HepG2 (cell line): ENCODE data around the gene EIF5A. TPM values are rescaled to one million over a fixed set of nuclear protein-coding genes. Genes with fewer than 3 reads are reported as not detected.

Experiments
- ATAC-seq: fragments of 200-7000 bp; cut with Tn5 transposase; 3 replicates; pipeline ENCODE4 v1.9.1; 2020; ENCODE audit warnings: mild to moderate bottlenecking, moderate library complexity
- BruUV-seq: library from RNA; stranded (reverse); fragments of 400-500 nt; replicated peaks from 2 replicates; lab custom pipeline; 2021; lab: Mats Ljungman, UMichigan
- CTCF ChIA-PET: fragments of 300-600 bp; formaldehyde crosslinking; extraction: SDS; loops from one replicate; lab custom pipeline; 2021; ENCODE audit warnings: low total read pairs, inconsistent platforms, low intra/inter-chr PET ratio; lab: Yijun Ruan, JAX
- POLR2A ChIA-PET: fragments of 350-600 bp; sonication (Branson Sonifier 250); formaldehyde crosslinking; loops from one replicate; lab custom pipeline; 2020; ENCODE audit warnings: antibody characterized with exemption, inconsistent platforms; lab: Yijun Ruan, JAX
- DNase-seq: peaks from one replicate; pipeline ENCODE4 v3.0.0-alpha.2; 2015; ENCODE audit warnings: low spot score
- FAIRE-seq: peaks from 3 replicates; lab custom pipeline; 2011; peaks lifted over from hg19 to GRCh38; lab: Jason Lieb, UNC
- H2AFZ ChIP-seq: one replicate; pipeline ENCODE4 v1.6.1; 2011; ENCODE audit warnings: low read length, inconsistent platforms
- H3K27ac ChIP-seq: fragments of 300-600 bp; 3 replicates; pipeline ENCODE4 v1.8.0; 2011; ENCODE audit warnings: mixed run types, mild to moderate bottlenecking, mixed read lengths, low read length, inconsistent platforms; ENCODE audit not compliant: insufficient read depth; ENCODE audit errors: extremely low read length
- H3K27me3 ChIP-seq, 2 experiments: fragments of 200-600 bp in 1 of 2; 2 replicates in 1 of 2; 3 replicates in 1 of 2; pipeline versions ENCODE4 v1.6.0 to v1.8.0; 2011; ENCODE audit warnings: low read length in 2 of 2, mild to moderate bottlenecking in 2 of 2, moderate library complexity in 2 of 2, inconsistent platforms in 1 of 2; ENCODE audit not compliant: insufficient read depth in 2 of 2, control insufficient read depth in 1 of 2
- H3K36me3 ChIP-seq, 2 experiments: fragments of 200-600 bp in 1 of 2; replicated peaks in 1 of 2; 2 replicates in 1 of 2; 3 replicates in 1 of 2; pipeline versions ENCODE4 v1.5.1 to v1.8.0; 2011; ENCODE audit warnings: low read length in 2 of 2, inconsistent platforms in 1 of 2; ENCODE audit not compliant: insufficient read depth in 2 of 2, control insufficient read depth in 1 of 2
- H3K4me1 ChIP-seq: 2 replicates; pipeline ENCODE4 v1.5.1; 2012; ENCODE audit warnings: low read length, inconsistent platforms; ENCODE audit not compliant: insufficient read depth
- H3K4me2 ChIP-seq: 2 replicates; pipeline ENCODE4 v1.6.0; 2011; ENCODE audit warnings: low read depth, low read length, inconsistent platforms
- H3K4me3 ChIP-seq, 3 experiments: fragments of 200-600 bp in 1 of 3; sonication (generic), shearing (Covaris generic) in 1 of 3; replicated peaks in 1 of 3; 2 replicates each; pipeline ENCODE4 v1.5.1; 2011 to 2016; ENCODE audit warnings: low read length in 3 of 3, inconsistent platforms in 2 of 3, low read depth in 2 of 3, mild to moderate bottlenecking in 2 of 3, control low read depth in 1 of 3, mixed read lengths in 1 of 3; ENCODE audit not compliant: insufficient read depth in 1 of 3
- H3K79me2 ChIP-seq: one replicate; pipeline ENCODE4 v1.6.1; 2011; ENCODE audit warnings: low read length, inconsistent platforms; ENCODE audit not compliant: insufficient read depth
- H3K9ac ChIP-seq: 2 replicates; pipeline ENCODE4 v1.6.0; 2011; ENCODE audit warnings: mild to moderate bottlenecking, low read depth, low read length, inconsistent platforms; ENCODE audit not compliant: insufficient read depth
- H3K9me3 ChIP-seq: 2 replicates; pipeline ENCODE4 v1.5.1; 2012; ENCODE audit warnings: mild to moderate bottlenecking, low read length
- H4K20me1 ChIP-seq: 2 replicates; pipeline ENCODE4 v1.6.0; 2011; ENCODE audit warnings: inconsistent platforms, mild to moderate bottlenecking, low read length, moderate library complexity; ENCODE audit not compliant: insufficient read depth
- ARHGAP35 ChIP-seq: sonication (generic); formaldehyde crosslinking; IDR thresholded peaks from 2 replicates; pipeline ENCODE4 v1.9.0; 2022; ENCODE audit warnings: mild to moderate bottlenecking, inconsistent platforms, moderate library complexity, missing genetic modification reagents, borderline replicate concordance
- ELF3 ChIP-seq: IDR thresholded peaks from 2 replicates; pipeline ENCODE4 v1.6.1; 2016; ENCODE audit warnings: missing genetic modification reagents, missing compliant biosample characterization
- ETV5 ChIP-seq: IDR thresholded peaks from 2 replicates; pipeline ENCODE4 v1.6.1; 2018; ENCODE audit warnings: missing biosample characterization, missing genetic modification reagents, inconsistent platforms, borderline replicate concordance
- GATAD2A ChIP-seq: IDR thresholded peaks from 2 replicates; pipeline ENCODE4 v1.6.1; 2016
- HNF4A ChIP-seq: sonication (generic); formaldehyde crosslinking; IDR thresholded peaks from 2 replicates; pipeline ENCODE4 v1.4.0; 2020; ENCODE audit warnings: missing genetic modification reagents
- SAP130 ChIP-seq: IDR thresholded peaks from 2 replicates; pipeline ENCODE4 v1.6.1; 2016; ENCODE audit warnings: low read depth
- ZNF772 ChIP-seq: sonication (generic); formaldehyde crosslinking; IDR thresholded peaks from 2 replicates; pipeline ENCODE4 v1.5.0; 2020; ENCODE audit warnings: mild to moderate bottlenecking, missing genetic modification reagents
- WGBS: methylation state at CpG from one replicate; pipeline ENCODE4 v1.1.6; 2017; ENCODE audit warnings: low lambda C conversion rate; 5-methylcytosine and 5-hydroxymethylcytosine counted together
- in situ Hi-C: cut with HindIII; loops from 2 replicates; pipeline ENCODE4 v1.10.0; 2017; ENCODE audit warnings: low pct_unique_long_range_greater_than_20kb; ENCODE audit not compliant: extremely low pct_ligation_motif_present
- intact Hi-C: fragments of 100-400 bp; cut with micrococcal nuclease; formaldehyde crosslinking; loops from one replicate; pipeline ENCODE4 v1.10.0; 2022; ENCODE audit not compliant: unreplicated experiment
- polyA plus RNA-seq, 8 experiments: library from polyadenylated mRNA; depleted of rRNA in 3 of 8; stranded (reverse) in 7 of 8; unstranded in 1 of 8; fragments of >200 nt; fragmentation: Illumina TruSeq in 4 of 8; extraction: Trizol in 4 of 8; gene quantifications; 2 replicates each; pipeline versions ENCODE4 v1.2.1 to v1.2.3, GENCODE V29; 2011 to 2016; ENCODE audit warnings: low read depth in 4 of 8, missing spikeins in 1 of 8, mixed read lengths in 1 of 8; ENCODE audit not compliant: insufficient read depth in 1 of 8
- total RNA-seq, 5 experiments: library from RNA; depleted of rRNA; stranded (reverse); fragments of >200 nt; fragmentation: Illumina TruSeq; extraction: Trizol; gene quantifications; 2 replicates each; pipeline ENCODE4 v1.2.3, GENCODE V29; 2016; ENCODE audit warnings: low read depth in 1 of 5
- TF ChIP-seq, protein P1 (sequence below): sonication (generic); formaldehyde crosslinking; conservative IDR thresholded peaks from 2 replicates; pipeline ENCODE4 v1.4.0; 2020; ENCODE audit warnings: mild to moderate bottlenecking, missing genetic modification reagents, moderate library complexity

Gene EIF5A
- total and polyA plus RNA-seq, 2 of the 13 experiments (the other 11 are each of a cell fraction or from before 2014, with no cell fraction given): 319 to 337 TPM

DNA sequence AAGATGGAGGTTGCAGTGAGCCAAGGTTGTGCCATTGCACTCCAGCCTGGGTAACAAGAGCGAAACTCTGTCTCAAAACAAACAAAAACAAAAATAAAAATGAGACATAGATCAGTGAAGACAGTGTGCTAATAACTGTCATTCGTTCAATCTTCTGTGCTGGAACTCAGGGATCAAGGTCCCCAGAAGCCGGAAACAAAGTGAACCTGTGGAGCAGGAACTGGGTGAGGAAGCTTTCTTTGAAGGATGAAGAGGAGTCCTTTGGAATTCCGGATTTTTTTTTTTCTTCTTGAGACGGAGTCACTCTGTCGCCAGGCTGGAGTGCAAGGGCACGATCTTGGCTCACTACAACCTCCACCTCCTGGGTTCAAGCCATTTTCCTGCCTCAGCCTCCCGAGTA, 28.0 kb upstream of the EIF5A start:
- no TSS peak for BruUV-seq
- Histone ChIP-seq H3K27me3 (no peaks in the 10 kb centered on the region), H3K36me3 (peaks cover 2 to 4% of the 10 kb centered on the region in 2 experiments; a peak in 2 of 5 replicates), H3K27ac (no peak overlapping the region), H3K9me3 (no peaks in the 10 kb centered on the region), H3K4me2 (peak overlapping the region; percentile 56), H4K20me1 (no peaks in the 10 kb centered on the region), H3K9ac (no peak overlapping the region), H3K79me2 (no peaks in the 10 kb centered on the region), H3K4me3 (no peak overlapping the region), H3K4me1 (peaks cover 38% of the 10 kb centered on the region), H2AFZ (no peak overlapping the region)
- in situ Hi-C loops: no loop called here
- ChIA-PET CTCF (interaction anchor here (2.9 kb wide), 1 partner anchor 17 kb away, joined by 43 read pairs; no protein-coding TSS in a partner anchor), POLR2A (interaction anchor here (0.7 to 1.5 kb wide), 2 partner anchors 17 to 28 kb away, joined by 3 to 6 read pairs; partner anchors contain the start of gene CTDNEP1)
- ATAC-seq (no peak), DNase-seq (no peak), FAIRE-seq (no peak)
- TF ChIP-seq SAP130 (CRISPR knock-in tag) (0 out of 2 replicates have a peak, but pooled peaks have one; percentile 24), ZNF772 (CRISPR knock-in tag) (no peak), ELF3 (CRISPR knock-in tag) (peak; percentile 43; the same call in 1 of the 2 replicates), ARHGAP35 (CRISPR knock-in tag) (no peak), HNF4A (CRISPR knock-in tag) (peak; percentile 25), ETV5 (CRISPR knock-in tag) (peak; percentile 41; the same call in 1 of the 2 replicates), GATAD2A (0 out of 2 replicates have a peak, but pooled peaks have one; percentile 15)
- TF ChIP-seq, protein P1, sequence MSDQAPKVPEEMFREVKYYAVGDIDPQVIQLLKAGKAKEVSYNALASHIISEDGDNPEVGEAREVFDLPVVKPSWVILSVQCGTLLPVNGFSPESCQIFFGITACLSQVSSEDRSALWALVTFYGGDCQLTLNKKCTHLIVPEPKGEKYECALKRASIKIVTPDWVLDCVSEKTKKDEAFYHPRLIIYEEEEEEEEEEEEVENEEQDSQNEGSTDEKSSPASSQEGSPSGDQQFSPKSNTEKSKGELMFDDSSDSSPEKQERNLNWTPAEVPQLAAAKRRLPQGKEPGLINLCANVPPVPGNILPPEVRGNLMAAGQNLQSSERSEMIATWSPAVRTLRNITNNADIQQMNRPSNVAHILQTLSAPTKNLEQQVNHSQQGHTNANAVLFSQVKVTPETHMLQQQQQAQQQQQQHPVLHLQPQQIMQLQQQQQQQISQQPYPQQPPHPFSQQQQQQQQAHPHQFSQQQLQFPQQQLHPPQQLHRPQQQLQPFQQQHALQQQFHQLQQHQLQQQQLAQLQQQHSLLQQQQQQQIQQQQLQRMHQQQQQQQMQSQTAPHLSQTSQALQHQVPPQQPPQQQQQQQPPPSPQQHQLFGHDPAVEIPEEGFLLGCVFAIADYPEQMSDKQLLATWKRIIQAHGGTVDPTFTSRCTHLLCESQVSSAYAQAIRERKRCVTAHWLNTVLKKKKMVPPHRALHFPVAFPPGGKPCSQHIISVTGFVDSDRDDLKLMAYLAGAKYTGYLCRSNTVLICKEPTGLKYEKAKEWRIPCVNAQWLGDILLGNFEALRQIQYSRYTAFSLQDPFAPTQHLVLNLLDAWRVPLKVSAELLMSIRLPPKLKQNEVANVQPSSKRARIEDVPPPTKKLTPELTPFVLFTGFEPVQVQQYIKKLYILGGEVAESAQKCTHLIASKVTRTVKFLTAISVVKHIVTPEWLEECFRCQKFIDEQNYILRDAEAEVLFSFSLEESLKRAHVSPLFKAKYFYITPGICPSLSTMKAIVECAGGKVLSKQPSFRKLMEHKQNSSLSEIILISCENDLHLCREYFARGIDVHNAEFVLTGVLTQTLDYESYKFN (CRISPR knock-in tag): 0 out of 2 replicates have a peak, but pooled peaks have one; percentile 22
- 15% methylated on average over 8 of the region's 8 CpGs for WGBS
- intact Hi-C loops: no loop called here
